Ovary (tissue), 9 donors: ENCODE measurements around the gene CFAP92. TPM values are rescaled to one million over a fixed set of nuclear protein-coding genes. Genes with fewer than 3 reads are reported as not detected.

Experiments
- DNase-seq, 5 donors: peaks; one replicate each; pipeline ENCODE4 v3.0.0-alpha.2; 2019 to 2020
- H3K27ac ChIP-seq, 2 donors: fragments of 200-600 bp; one replicate each; pipeline versions ENCODE4 v1.5.1 to v1.8.0; 2019 to 2022
- H3K27me3 ChIP-seq: fragments of 200-600 bp; one replicate; pipeline ENCODE4 v1.8.0; 2022
- H3K36me3 ChIP-seq: fragments of 200-600 bp; sonication (generic); one replicate; pipeline ENCODE4 v1.5.1; 2019
- H3K4me1 ChIP-seq: one replicate; pipeline ENCODE4 v1.8.1; 2013; ENCODE audit warnings: mild to moderate bottlenecking, moderate library complexity; ENCODE audit not compliant: insufficient read depth
- H3K4me3 ChIP-seq: fragments of 200-600 bp; sonication (generic); one replicate; pipeline ENCODE4 v1.5.1; 2017
- H3K9me3 ChIP-seq, 2 donors: fragments of 200-600 bp in 1 of 2; sonication (generic) in 1 of 2; one replicate each; pipeline versions ENCODE4 v1.5.1 to v1.8.1; 2013 to 2019; ENCODE audit warnings: mild to moderate bottlenecking in 1 of 2, moderate library complexity in 1 of 2
- EP300 ChIP-seq: sonication (generic); formaldehyde crosslinking; IDR thresholded peaks from one replicate; pipeline ENCODE4 v1.6.1; 2017; ENCODE audit warnings: antibody characterized with exemption
- POLR2A ChIP-seq: fragments of 450-650 bp; IDR thresholded peaks from one replicate; pipeline ENCODE4 v1.6.1; 2017; ENCODE audit warnings: antibody characterized with exemption, mild to moderate bottlenecking, moderate library complexity
- WGBS, 3 donors: extraction: QIAGEN DNeasy Blood & Tissue Kit in 1 of 3; methylation state at CpG; one replicate each; pipeline versions ENCODE4 v1.1.5 to v1.1.7; 2013 to 2017; 5-methylcytosine and 5-hydroxymethylcytosine counted together
- intact Hi-C, 4 donors: fragments of 100-400 bp; cut with DNase I; formaldehyde crosslinking; loops; one replicate each; pipeline versions ENCODE4 v1.11.0 to v1.15.1; 2022 to 2023
- polyA plus RNA-seq, 2 donors: library from polyadenylated mRNA; stranded (reverse); fragments of 200-250 nt in 1 of 2; fragments of 350-450 nt in 1 of 2; fragmentation: Illumina TruSeq in 1 of 2; extraction: RNeasy Lipid Tissue Mini Kit (QIAGEN cat#74804) in 1 of 2; gene quantifications; one replicate each; pipeline ENCODE4 v1.2.3, GENCODE V29; 2013 to 2014
- small RNA-seq: library from RNA; depleted of rRNA; stranded (forward); fragments of <200 nt; gene quantifications from one replicate; pipeline ENCODE3, GENCODE V24; 2016
- total RNA-seq, 7 donors: library from RNA; depleted of rRNA in 2 of 7; stranded (reverse); fragments of >200 nt in 2 of 7; fragmentation: NEBNext Ultra II Directional in 3 of 7; extraction: Animal tissue kit (Norgen Biotek cat#: 25700) in 3 of 7; gene quantifications; one replicate each; pipeline versions ENCODE4 v1.1.0 to v1.2.4, GENCODE V29; 2016 to 2023
- TF ChIP-seq, protein P1 (sequence below), 3 donors: fragments of 450-650 bp in 2 of 3; fragments of 200-600 bp in 1 of 3; IDR thresholded peaks; one replicate each; pipeline versions ENCODE4 v1.5.1 to v1.8.0; 2016 to 2022; ENCODE audit warnings: antibody characterized with exemption in 3 of 3, mild to moderate bottlenecking in 1 of 3
- donor health status: DM: no; HTN: no; CAD: no; lungs with moderate emphysema.
- donor health status: DM: no; HTN: no; CAD: no.
- donor health status: Bipolar disorder and iron deficiency.
- donor health status: DM: yes; HTN: yes; CAD: no.
- donor health status: DM: no; HTN: no; CAD: no.
- donor health status: DM: yes; HTN: yes; CAD: no.

The CFAP92 gene
- total and polyA plus RNA-seq, 9 donors: 0.89 to 3.8 (median 1.5) TPM

DNA sequence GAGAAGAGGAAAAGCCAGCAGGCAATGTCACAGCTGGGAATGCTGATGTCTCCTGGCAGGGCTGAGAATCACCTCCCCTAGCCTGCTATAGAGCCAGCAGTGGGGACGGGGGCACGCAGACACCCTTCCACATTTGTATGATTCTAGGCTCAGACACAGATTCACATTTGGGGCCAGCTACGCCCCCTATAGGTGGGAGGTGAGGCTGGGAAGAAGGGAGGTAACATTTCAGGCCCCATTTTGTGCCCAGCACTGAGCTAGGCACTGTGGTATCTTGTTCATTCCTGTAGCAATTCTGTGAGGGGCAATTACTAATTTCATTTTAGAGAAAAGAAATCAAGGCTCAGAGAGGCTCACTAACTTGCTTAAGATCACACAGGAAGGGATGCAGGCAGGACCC, 130.3 kb downstream of the CFAP92 start:
- Histone ChIP-seq H3K9me3 (peaks cover 0 to 12% of the 10 kb centered on the region in 2 donors), H3K4me1 (no peaks in the 10 kb centered on the region), H3K4me3 (no peak overlapping the region), H3K27ac (no peak overlapping the region), H3K27me3 (no peaks in the 10 kb centered on the region), H3K36me3 (no peaks in the 10 kb centered on the region)
- no peak for DNase-seq
- intact Hi-C loops: no loop called here
- 55 to 57% (median 56%) methylated on average over 3 of the region's 3 CpGs for WGBS, 3 donors
- TF ChIP-seq, protein P1, sequence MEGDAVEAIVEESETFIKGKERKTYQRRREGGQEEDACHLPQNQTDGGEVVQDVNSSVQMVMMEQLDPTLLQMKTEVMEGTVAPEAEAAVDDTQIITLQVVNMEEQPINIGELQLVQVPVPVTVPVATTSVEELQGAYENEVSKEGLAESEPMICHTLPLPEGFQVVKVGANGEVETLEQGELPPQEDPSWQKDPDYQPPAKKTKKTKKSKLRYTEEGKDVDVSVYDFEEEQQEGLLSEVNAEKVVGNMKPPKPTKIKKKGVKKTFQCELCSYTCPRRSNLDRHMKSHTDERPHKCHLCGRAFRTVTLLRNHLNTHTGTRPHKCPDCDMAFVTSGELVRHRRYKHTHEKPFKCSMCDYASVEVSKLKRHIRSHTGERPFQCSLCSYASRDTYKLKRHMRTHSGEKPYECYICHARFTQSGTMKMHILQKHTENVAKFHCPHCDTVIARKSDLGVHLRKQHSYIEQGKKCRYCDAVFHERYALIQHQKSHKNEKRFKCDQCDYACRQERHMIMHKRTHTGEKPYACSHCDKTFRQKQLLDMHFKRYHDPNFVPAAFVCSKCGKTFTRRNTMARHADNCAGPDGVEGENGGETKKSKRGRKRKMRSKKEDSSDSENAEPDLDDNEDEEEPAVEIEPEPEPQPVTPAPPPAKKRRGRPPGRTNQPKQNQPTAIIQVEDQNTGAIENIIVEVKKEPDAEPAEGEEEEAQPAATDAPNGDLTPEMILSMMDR (IDR thresholded peaks at IDR 0.05): no peak

DNA sequence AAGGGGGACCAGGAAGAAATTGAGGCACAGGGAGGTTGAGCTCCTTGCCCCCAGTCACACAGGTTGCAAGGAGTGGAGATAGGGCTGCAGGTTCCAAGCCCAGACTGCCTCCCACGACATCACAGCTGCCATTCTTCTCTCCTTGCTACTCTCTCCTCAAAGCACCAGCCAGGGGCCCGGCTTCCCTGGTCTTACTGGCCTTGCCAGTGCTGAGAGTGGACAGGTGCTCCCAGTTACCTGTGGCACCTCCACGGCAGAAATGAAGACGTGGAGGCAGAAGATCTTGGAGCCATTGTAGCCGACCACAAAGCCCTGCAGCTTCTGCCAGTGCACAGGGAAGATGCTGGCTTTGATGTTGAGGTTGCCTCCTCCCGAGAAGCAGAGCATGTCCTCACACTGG, 132.4 kb downstream of the CFAP92 start:
- Histone ChIP-seq H3K4me3 (no peak overlapping the region), H3K36me3 (no peaks in the 10 kb centered on the region), H3K9me3 (peaks cover 0 to 12% of the 10 kb centered on the region in 2 donors), H3K27me3 (no peaks in the 10 kb centered on the region), H3K27ac (no peak overlapping the region), H3K4me1 (no peaks in the 10 kb centered on the region)
- 75 to 94% (median 90%) methylated on average over 6 of the region's 6 CpGs for WGBS, 3 donors
- intact Hi-C loops: no loop called here
- no peak for DNase-seq
- TF ChIP-seq EP300: no peak
- TF ChIP-seq, protein P1 (IDR thresholded peaks at IDR 0.05): no peak
- no peak for TF ChIP-seq POLR2A

Small RNA genes lying within 50 kb of the gene (small RNA-seq; reads per million reads assigned to genes)
- gene AC112484.4: not detected

Other genes with a start within 250 kb of the CFAP92 start
- 10 to 100 TPM; 32.7 to 51.7 (median 39.0) TPM for gene ACAD9, start 114.5 kb downstream of the CFAP92 start, total RNA-seq
- gene ACAD9, start 114.5 kb downstream of the CFAP92 start, polyA plus RNA-seq: 10 to 100 TPM; 21.8 to 23.0 TPM
- gene EFCC1, start 7.2 kb upstream of the CFAP92 start, total RNA-seq: 10 to 100 TPM in 1 of 7 donors, 1 to 10 TPM in 6; 3.7 to 15.5 (median 7.8) TPM
- gene EFCC1, start 7.2 kb upstream of the CFAP92 start, polyA plus RNA-seq: 10 to 100 TPM in 1 of 2 donors, 1 to 10 TPM in 1; 5.2 to 11.2 TPM
- gene GP9, start 66.7 kb upstream of the CFAP92 start, total RNA-seq: not detected
- gene GP9, start 66.7 kb upstream of the CFAP92 start, polyA plus RNA-seq: not detected
- gene RAB43, start 127.7 kb upstream of the CFAP92 start, total RNA-seq: 10 to 100 TPM; 10.9 to 37.7 (median 24.8) TPM
- 10 to 100 TPM in 1 of 2 donors, under 1 TPM in 1; 0.88 to 22.3 TPM for gene RAB43, start 127.7 kb upstream of the CFAP92 start, polyA plus RNA-seq
- gene ISY1, start 167.0 kb upstream of the CFAP92 start, total RNA-seq: 10 to 100 TPM; 13.1 to 36.6 (median 28.5) TPM
- gene ISY1, start 167.0 kb upstream of the CFAP92 start, polyA plus RNA-seq: 10 to 100 TPM; 31.7 to 45.3 TPM
- gene CNBP, start 189.8 kb upstream of the CFAP92 start, total RNA-seq: 100 to 1,000 TPM; 383 to 530 (median 467) TPM
- gene CNBP, start 189.8 kb upstream of the CFAP92 start, polyA plus RNA-seq: 100 to 1,000 TPM; 408 to 540 TPM